Activated CD4-positive, alpha-beta T cell treated with anti-CD3 and anti-CD28 coated beads, Interleukin-2, amount 50 U/mL, for 1 hour (primary cell): ENCODE results near the gene DUS3L.
A peak's percentile ranks its signal among the peaks of the same experiment; 100 is the strongest.

ENCODE experiments used
- DNase-seq: peaks from one replicate; pipeline ENCODE4 v3.0.0-alpha.2; 2020

DUS3L gene

GRCh38 chr19:5821521-5822180 lies 30.7 kb upstream of the DUS3L start:
- DNase-seq, result no peak

DNA sequence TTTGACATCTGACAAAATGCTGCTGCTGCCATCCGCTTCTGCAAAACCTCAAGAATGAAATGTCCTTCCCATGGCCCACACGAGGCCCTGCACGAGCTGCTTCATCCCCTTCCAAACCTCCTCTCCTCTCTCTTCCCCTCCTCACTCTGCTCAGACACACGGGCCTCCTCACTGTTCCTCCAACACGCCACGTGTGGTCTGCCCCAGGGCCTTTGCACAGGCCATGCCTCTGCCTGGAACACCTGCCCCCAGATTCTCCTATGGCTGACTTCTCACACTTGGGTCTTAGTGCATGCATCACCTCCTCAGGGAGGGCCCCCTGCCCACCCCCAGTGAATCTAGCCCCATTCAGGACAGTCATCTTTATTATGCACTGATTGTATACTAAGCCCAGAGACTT lies 29.8 kb upstream of the DUS3L start:
- no peak for DNase-seq

DNA sequence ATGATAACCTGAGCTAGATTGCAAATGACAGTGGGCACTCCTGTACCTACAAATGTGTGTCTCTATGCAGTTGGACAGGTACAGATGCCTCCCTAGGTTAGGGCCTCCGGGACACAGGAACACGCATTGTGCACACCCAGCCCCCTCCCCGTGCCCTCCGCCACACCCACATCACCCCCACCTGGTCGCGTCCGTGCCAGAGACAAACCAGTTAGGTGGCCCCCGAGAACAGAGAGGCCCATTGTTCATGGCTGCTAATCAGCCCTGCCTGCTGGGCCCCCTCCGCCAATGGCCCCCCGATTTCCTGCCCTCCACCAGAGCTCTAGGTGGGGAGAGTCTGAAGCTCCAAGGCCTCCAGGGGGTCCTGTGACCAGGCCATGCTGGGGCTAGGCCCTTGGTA lies 27.6 kb upstream of the DUS3L start:
- no peak for DNase-seq

DNA sequence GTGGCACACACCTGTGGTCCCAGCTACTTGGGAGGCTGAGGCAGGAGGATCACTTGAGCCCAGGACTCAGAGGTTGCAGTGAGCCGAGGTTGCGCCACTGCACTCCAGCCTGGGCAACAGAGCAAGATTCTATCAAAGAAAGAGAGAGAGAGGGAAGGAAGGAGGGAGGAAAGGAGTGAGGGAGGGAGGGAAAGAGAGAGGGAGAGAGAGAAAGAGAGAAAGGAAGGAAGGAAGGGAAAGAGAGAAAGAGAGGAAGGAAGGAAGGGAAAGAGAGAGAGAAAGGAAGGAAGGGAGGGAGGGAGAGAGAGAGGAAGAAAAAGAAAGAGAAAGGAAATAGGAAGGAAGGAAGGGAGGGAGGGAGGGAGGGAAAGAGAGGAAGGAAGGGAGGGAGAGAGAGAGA lies 26.3 kb upstream of the DUS3L start:
- DNase-seq, result no peak

DNA sequence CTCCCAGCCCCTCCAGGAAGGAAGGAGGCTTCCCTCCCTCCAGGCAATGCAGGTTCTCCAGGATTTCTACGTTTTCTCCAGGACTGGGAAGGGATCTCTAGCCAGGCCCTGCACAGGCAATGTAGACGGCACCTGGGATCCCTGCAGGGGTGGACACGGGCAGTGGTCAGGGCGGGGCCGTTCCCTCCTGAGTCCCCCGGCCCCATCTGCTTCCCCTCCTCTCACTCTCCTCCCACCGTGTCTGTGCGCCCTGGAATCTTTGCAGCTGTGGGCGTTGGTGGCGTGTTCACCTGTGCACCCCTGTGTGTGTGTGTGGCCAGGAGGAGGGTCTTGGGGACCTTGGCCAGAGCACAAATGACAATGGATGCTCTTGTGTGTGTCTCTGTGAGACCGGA lies 23.9 kb upstream of the DUS3L start:
- DNase-seq, result no peak

DNA sequence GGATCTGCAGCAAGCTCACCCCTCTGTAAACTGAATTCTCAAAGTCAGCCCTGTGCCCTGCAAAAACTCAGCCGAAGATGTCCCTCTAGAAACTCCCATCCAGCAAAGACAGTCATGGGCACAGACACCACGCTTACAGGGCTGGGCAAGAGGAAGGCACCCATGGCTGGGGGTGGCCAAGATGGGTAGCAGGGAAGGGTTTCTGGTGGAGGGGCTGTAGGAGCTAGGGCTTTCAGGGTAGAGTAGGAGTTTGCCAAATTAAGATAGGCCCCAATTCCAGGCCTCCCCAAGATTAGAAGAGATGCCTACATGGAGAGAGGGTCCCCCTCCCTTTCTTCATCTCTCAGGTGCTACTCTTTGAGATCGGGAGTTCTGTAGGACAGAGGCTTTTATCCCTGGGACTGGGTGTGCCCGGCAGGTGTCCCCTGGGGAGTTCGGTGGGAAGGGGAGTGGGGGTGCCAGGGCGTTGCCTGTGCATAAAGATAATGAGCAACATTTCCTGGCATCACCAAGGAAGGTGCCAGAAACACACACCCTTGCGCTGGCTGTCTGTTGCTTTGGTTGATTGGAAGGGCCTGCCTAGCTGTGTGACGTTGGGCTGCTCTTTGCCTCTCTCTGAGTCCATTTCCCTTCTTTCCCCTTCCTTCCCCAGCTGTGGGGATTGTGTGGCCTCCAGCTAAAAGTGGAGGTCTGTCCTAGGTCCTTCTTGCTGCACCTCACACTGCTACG lies 23.3 kb upstream of the DUS3L start:
- DNase-seq, result no peak

DNA sequence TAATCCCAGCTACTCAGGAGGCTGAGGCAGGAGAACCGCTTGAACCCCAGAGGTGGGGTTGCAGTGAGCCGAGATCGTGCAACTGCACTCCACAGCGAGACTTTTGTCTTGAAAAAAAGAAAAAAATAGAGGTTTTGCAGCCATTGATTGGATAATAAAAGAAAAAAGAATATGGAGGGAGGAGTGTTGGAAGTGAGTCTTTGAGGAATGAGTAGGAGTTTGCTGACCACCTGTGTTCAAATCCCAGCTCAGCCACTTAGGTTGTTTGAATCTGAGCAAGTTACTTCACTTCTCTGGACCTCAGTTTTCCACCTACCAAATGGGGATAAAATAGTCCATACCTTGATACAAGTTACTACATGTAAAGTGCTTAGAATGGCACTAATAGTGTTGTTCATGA lies 20.2 kb upstream of the DUS3L start:
- DNase-seq, result no peak

DNA sequence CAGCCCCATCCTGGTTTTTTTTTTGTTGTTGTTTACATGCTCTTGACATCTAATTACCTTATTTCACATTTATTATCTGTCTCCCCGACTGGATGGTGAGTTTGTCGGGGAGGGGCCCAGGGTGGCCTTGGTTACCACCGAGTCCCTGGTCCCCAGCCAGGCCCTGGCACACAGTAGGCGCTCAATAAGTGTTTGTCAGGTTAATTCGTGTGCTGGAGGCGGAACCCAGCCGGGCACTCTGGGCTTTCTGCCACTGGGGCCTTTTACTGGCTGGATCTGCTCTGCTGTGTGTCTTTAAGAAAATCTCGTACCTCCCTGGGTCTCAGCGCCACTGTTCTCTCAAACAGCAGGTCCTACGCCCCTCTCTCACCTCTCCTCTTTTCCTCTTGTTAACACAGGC lies 18.5 kb upstream of the DUS3L start:
- no peak for DNase-seq

GRCh38 chr19:5809053-5809452 lies 18.1 kb upstream of the DUS3L start:
- no peak for DNase-seq

- no peak for DNase-seq
Measured at GRCh38 chr19:5808120-5808816, 17.3 kb upstream of the DUS3L start.

GRCh38 chr19:5806905-5807304 lies 15.9 kb upstream of the DUS3L start:
- no peak for DNase-seq

DNA sequence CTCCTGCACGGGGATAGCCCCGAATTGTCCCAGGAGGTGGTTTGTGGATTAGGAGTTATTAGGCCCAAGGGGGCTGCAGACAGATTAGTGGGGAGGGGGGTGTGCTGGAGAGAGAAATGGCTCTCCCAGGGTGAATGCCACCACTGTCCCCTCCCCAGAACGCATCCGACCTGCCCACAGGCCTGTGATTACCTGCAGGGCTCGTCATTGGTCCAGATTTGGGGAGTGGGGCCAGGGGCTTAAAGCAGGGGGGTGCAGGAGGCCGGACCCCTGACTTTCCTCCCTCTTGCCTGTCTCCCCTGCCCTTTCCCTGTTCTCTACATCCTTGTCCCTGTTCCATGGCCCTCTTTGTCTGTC lies 15.1 kb upstream of the DUS3L start:
- DNase-seq, result no peak

DNA sequence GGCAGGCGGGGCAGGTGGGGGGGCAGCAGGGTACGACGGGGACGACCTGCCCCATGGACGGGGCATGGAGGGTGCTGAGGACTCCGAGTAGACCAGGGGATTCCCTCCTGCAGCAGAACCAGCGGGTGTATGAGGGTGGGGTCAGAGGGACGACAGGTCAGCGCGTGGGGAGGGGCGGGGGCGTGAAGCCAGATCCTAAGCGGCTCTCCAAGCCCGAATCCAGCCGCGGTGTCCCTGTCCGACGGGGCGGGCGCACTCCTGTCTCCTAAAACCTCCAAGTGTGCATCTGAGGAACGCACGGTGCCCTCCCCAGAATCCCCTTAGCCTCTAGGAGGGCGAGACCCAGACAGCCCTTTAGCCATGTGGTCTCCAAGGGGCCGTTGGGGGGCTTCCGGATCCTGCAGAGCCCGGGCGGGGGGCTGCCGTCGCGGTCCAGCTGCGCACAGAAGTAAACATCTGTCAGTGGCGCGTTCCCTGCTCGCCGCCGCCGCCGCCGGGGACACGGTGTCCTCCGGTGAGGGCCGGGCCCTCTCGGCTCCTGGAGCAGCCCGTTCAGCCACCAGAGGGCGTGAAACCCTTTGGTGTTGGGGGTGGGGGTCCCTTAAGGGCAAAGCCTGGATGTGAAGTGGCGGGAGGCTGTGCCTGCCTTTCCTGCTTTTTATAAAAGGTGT lies 14.6 kb upstream of the DUS3L start:
- DNase-seq, result peak; percentile 66

DNA sequence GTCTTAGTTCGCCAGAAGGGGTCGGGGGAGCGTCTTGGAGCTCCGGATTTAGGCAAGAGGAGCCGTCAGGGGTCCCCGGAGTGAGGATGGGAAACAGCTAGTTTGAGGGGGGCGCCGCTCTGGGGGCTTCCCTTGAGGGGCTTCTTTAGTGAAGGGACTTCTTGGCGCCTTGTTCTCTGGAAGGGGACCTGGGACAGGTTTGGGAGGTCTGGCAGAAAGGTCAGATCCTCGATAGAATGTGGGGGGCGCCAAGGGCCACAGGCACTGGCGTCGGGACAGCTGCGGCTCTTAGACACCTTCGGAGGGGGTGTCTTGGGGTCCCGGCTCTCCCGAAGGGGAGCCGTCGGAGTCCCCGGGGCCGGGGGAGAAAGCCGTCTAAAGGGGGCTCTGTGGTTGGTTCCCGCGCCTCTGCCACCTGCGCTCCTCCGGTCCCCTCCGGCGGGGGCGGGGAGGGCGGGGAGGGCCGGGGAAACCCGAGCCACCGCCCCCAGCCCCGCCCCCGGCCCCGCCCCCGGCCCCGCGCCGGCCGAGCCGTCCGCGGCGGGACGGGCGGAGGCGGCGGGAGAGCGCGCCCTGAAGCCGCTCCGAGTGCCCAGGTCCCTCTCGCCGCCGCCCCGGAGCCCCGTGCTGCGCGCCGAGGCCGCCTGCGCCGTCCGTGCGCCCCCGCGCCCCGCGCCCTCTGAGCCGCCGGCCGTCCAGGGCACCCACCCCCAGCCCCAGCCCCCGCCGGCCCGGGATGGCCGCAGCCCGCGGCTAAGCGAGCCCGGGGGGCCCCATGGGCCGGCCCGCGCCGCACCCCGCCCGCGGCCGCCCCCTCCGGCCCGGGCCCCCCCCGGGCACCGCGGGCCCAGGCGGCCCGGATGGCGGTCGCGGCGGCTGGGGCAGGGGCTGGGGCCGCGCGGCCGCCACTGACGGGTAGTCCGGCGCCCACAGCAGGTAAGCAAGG lies 13.8 kb upstream of the DUS3L start, which contains the start of gene NRTN:
Gene NRTN, plus strand, starts transcription at position 552 of the 946 bp plus-strand sequence. CDS start 19,099 bp downstream, outside the sequence.
- DNase-seq, result peak; percentile 44

GRCh38 chr19:5803752-5804515 lies 13.0 kb upstream of the DUS3L start:
- DNase-seq, result peak; percentile 93

DNA sequence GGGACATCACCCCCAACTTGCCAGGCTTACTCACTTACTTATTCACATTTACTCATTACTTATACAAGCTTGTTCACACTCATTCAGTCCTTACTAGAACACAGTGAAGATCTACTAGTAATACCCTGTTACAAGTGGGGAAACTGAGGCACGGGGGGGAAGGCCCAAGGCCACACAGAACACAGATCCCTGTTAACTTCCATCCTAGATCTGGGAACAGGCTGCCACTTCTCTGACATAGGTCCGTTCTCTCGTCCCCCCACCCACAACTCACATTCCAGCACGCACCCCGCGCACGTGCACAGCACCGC lies 12.4 kb upstream of the DUS3L start:
- DNase-seq, result no peak

DNA sequence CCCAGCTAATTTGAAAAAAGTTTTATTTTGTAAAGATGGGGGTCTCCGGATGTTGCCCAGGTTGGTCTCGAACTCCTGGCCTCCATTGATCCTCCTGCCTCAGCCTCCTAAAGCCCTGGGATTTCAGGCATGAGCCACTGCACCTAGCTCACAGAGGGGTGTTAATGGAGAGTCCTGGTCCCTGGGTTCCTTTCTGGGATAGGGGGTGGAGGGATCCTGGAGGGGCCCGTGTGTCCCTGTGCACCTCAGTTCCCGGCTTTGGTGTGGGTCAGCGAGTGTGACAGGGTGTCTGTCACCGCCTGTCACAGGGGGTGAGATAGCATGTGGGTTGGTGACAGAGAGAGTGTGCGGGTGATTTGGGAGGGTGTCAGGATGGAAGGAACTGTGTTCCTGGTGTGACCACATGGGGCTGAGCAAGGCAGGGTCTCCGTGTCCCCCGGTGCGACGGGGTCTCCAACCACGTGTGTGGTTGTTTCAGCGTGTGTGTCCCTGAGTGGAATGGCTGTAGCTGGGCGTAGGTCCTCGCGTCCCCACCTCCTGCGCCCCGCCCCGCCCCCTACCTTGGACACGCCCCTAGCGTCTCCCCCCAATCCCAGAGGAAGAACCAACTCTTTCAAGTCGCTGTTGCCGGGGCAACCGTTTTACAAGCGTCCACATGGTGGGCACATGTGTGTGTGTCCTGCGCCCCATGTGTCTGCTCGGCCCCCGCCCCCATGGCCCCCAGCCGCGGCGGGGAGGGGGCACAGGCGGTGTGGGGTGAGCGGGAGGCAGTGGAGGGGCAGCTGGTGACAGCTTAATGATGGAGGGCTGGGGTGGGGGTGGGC lies 11.0 kb upstream of the DUS3L start:
- DNase-seq, result no peak

DNA sequence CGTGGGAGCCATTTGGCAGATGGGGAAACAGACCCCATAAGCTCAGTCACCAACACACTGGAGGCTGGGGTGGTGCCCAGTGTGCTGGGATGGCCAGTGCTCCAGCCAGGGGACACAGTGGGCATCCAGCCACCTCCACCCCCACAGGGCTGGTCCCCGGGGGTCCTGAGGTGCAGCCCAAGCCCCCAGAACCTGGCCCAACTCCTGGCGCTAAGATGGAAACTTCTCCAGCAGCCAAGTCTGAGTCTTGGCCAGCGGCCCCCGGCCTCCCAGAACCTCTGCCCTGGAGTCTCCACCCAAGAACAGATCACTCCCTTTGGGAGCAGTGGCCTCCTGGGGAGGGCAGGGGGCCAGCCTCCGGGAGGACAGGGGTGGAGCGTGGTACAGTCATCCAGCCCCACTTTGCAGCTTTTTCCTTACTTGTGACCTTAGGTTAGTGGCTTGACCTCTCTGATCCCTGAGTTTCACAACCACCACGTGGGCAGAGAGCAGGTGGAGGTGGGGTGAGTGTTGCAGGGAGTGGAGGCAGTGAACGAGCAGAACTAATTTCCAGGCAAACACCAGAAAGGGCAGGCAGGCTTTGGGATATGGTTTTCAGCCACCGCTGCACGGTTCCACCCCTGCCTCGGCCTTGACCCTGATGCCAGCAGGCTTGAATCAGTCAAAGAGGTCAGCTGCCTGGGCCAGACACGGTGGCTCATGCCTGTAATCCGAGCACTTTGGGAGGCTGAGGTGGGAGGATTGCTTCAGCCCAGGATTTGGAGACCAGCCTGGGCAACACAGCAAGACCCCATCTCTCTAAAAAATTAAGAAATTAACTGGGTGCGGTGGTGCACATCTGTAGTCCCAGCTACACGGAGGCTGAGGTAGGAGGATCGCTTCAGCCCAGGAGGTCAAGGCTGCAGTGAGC lies 9.7 kb upstream of the DUS3L start:
- DNase-seq, result no peak
